HepG2 (cell line): ENCODE measurements around the gene THOP1. TPM values are rescaled to one million over a fixed set of nuclear protein-coding genes. Genes with fewer than 3 reads are reported as not detected.
A peak's percentile ranks its signal among the peaks of the same experiment; 100 is the strongest.

ENCODE experiments used
- CCDC6 ChIP-seq: sonication (generic); formaldehyde crosslinking; IDR thresholded peaks from 2 replicates; pipeline ENCODE4 v1.8.1; 2022; ENCODE audit warnings: mild to moderate bottlenecking, missing genetic modification reagents, moderate library complexity
- CHD2 ChIP-seq: IDR thresholded peaks from 2 replicates; pipeline ENCODE4 v1.6.1; 2011; ENCODE audit warnings: low read depth, low read length, improper control_type of control experiment
- DMTF1 ChIP-seq: sonication (generic); formaldehyde crosslinking; IDR thresholded peaks from 2 replicates; pipeline ENCODE4 v1.4.0; 2020; ENCODE audit warnings: mild to moderate bottlenecking, missing genetic modification reagents
- HMGXB3 ChIP-seq: sonication (generic); formaldehyde crosslinking; IDR thresholded peaks from 2 replicates; pipeline ENCODE4 v1.4.0; 2020; ENCODE audit warnings: missing genetic modification reagents, borderline replicate concordance
- MXD1 ChIP-seq: sonication (generic); formaldehyde crosslinking; IDR thresholded peaks from 2 replicates; pipeline ENCODE4 v1.4.0; 2020; ENCODE audit warnings: mild to moderate bottlenecking, missing genetic modification reagents
- POLR2AphosphoS2 ChIP-seq: IDR thresholded peaks from 2 replicates; pipeline ENCODE4 v1.6.1; 2011; ENCODE audit warnings: low read depth, low read length, improper control_type of control experiment
- RORA ChIP-seq: sonication (generic); formaldehyde crosslinking; IDR thresholded peaks from 2 replicates; pipeline ENCODE4 v1.5.0; 2020; ENCODE audit warnings: mild to moderate bottlenecking, missing genetic modification reagents, moderate library complexity
- SP1 ChIP-seq, 2 experiments: fragments of 450-650 bp in 1 of 2; sonication (generic) in 1 of 2; formaldehyde crosslinking in 1 of 2; IDR thresholded peaks; 2 replicates each; pipeline versions ENCODE4 v1.4.0 to v1.6.1; 2016 to 2020; ENCODE audit warnings: missing genetic modification reagents in 1 of 2
- SP5 ChIP-seq: IDR thresholded peaks from 2 replicates; pipeline ENCODE4 v1.6.1; 2016; ENCODE audit warnings: low read depth, borderline replicate concordance
- TCF7 ChIP-seq: sonication (generic); IDR thresholded peaks from 2 replicates; pipeline ENCODE4 v1.6.1; 2016; ENCODE audit warnings: antibody characterized with exemption, low read depth
- XRCC5 ChIP-seq: fragments of 200-400 bp; formaldehyde crosslinking; optimal IDR thresholded peaks from 2 replicates; pipeline ENCODE3; 2017; ENCODE audit warnings: mild to moderate bottlenecking, low read length
- ZC3H13 ChIP-seq: sonication (generic); formaldehyde crosslinking; IDR thresholded peaks from 2 replicates; pipeline ENCODE4 v1.8.1; 2023; ENCODE audit warnings: mild to moderate bottlenecking, missing genetic modification reagents, moderate library complexity
- ZFP82 ChIP-seq: sonication (generic); formaldehyde crosslinking; IDR thresholded peaks from 2 replicates; pipeline ENCODE4 v1.5.1; 2020; ENCODE audit warnings: mild to moderate bottlenecking, missing genetic modification reagents, borderline replicate concordance
- ZNF232 ChIP-seq: sonication (generic); formaldehyde crosslinking; IDR thresholded peaks from 2 replicates; pipeline ENCODE4 v1.4.0; 2020; ENCODE audit warnings: missing genetic modification reagents, borderline replicate concordance
- ZNF460 ChIP-seq: sonication (generic); formaldehyde crosslinking; IDR thresholded peaks from 2 replicates; pipeline ENCODE4 v1.5.1; 2020; ENCODE audit warnings: missing genetic modification reagents, mild to moderate bottlenecking, borderline replicate concordance
- ZNF605 ChIP-seq: sonication (generic); formaldehyde crosslinking; IDR thresholded peaks from 2 replicates; pipeline ENCODE4 v1.8.0; 2022; ENCODE audit warnings: mild to moderate bottlenecking, missing genetic modification reagents
- ZNF704 ChIP-seq: sonication (generic); formaldehyde crosslinking; IDR thresholded peaks from 2 replicates; pipeline ENCODE4 v1.8.1; 2023; ENCODE audit warnings: mild to moderate bottlenecking, inconsistent platforms, moderate library complexity, missing genetic modification reagents, borderline replicate concordance
- ZNF782 ChIP-seq: sonication (generic); formaldehyde crosslinking; IDR thresholded peaks from 2 replicates; pipeline ENCODE4 v1.4.0; 2020; ENCODE audit warnings: missing genetic modification reagents, mild to moderate bottlenecking, borderline replicate concordance
- ZNF792 ChIP-seq: IDR thresholded peaks from 2 replicates; pipeline ENCODE4 v1.6.1; 2016
- polyA plus RNA-seq, 8 experiments: library from polyadenylated mRNA; depleted of rRNA in 3 of 8; stranded (reverse) in 7 of 8; unstranded in 1 of 8; fragments of >200 nt; fragmentation: Illumina TruSeq in 4 of 8; extraction: Trizol in 4 of 8; gene quantifications; 2 replicates each; pipeline versions ENCODE4 v1.2.1 to v1.2.3, GENCODE V29; 2011 to 2016; ENCODE audit warnings: low read depth in 4 of 8, missing spikeins in 1 of 8, mixed read lengths in 1 of 8; ENCODE audit not compliant: insufficient read depth in 1 of 8
- total RNA-seq, 5 experiments: library from RNA; depleted of rRNA; stranded (reverse); fragments of >200 nt; fragmentation: Illumina TruSeq; extraction: Trizol; gene quantifications; 2 replicates each; pipeline ENCODE4 v1.2.3, GENCODE V29; 2016; ENCODE audit warnings: low read depth in 1 of 5

Gene THOP1
- total and polyA plus RNA-seq, 2 of the 13 experiments (the other 11 are each of a cell fraction or from before 2014, with no cell fraction given) = 74.4 to 116 TPM

- TF ChIP-seq SP1 (IDR thresholded peaks at IDR 0.05) (no peak), SP1 (CRISPR knock-in tag; IDR thresholded peaks at IDR 0.05) (no peak), DMTF1 (no peak), ZC3H13 (CRISPR knock-in tag) (peak; percentile 49), CCDC6 (CRISPR knock-in tag) (0 out of 2 replicates have a peak, but pooled peaks have one; percentile 32), HMGXB3 (CRISPR knock-in tag) (no peak), ZNF782 (peak; percentile 29; the same call in 1 of the 2 replicates), SP5 (CRISPR knock-in tag) (peak; percentile 48; the same call in 1 of the 2 replicates), ZNF605 (peak; percentile 42; the same call in 1 of the 2 replicates), ZFP82 (no peak), ZNF792 (CRISPR knock-in tag) (0 out of 2 replicates have a peak, but pooled peaks have one; percentile 14), CHD2 (no peak), TCF7 (peak; percentile 48; the same call in 1 of the 2 replicates), XRCC5 (peak; percentile 67), ZNF704 (0 out of 2 replicates have a peak, but pooled peaks have one; percentile 13), MXD1 (CRISPR knock-in tag) (peak; percentile 52), ZNF232 (CRISPR knock-in tag) (0 out of 2 replicates have a peak, but pooled peaks have one; percentile 36), POLR2AphosphoS2 (no peak), RORA (CRISPR knock-in tag) (no peak), ZNF460 (no peak)
These were observed 5.4 kb downstream of the THOP1 start (continued) for GRCh38 chr19:2790557-2791271.
